Liver (tissue), 9 donors: Measurements from ENCODE around the gene ZNF664. TPM values are rescaled to one million over a fixed set of nuclear protein-coding genes. Genes with fewer than 3 reads are reported as not detected.

Source experiments
- DNase-seq: peaks from one replicate; pipeline ENCODE4 v3.0.0-alpha.2; 2017; ENCODE audit warnings: low spot score
- H3K27ac ChIP-seq, 2 donors: one replicate each; pipeline ENCODE4 v1.7.0; 2013; ENCODE audit warnings: inconsistent platforms in 2 of 2, low read length in 2 of 2, control low read depth in 1 of 2, low read depth in 1 of 2, mild to moderate bottlenecking in 1 of 2
- H3K27me3 ChIP-seq, 4 donors: one replicate each; pipeline versions ENCODE4 v1.6.1 to v1.7.0; 2013; ENCODE audit warnings: low read length in 3 of 4, inconsistent platforms in 1 of 4, mild to moderate bottlenecking in 1 of 4, moderate library complexity in 1 of 4; ENCODE audit not compliant: control insufficient read depth in 4 of 4, insufficient read depth in 4 of 4
- H3K36me3 ChIP-seq, 4 donors: one replicate each; pipeline versions ENCODE4 v1.6.1 to v1.7.0; 2013; ENCODE audit warnings: low read length in 3 of 4, mild to moderate bottlenecking in 3 of 4, low read depth in 1 of 4, moderate library complexity in 1 of 4; ENCODE audit not compliant: control insufficient read depth in 4 of 4, insufficient read depth in 3 of 4
- H3K4me1 ChIP-seq, 4 donors: one replicate each; pipeline versions ENCODE4 v1.6.1 to v1.7.0; 2013; ENCODE audit warnings: low read length in 3 of 4, mild to moderate bottlenecking in 3 of 4, moderate library complexity in 1 of 4; ENCODE audit not compliant: control insufficient read depth in 4 of 4, insufficient read depth in 4 of 4
- H3K4me3 ChIP-seq, 3 donors: one replicate each; pipeline versions ENCODE4 v1.6.1 to v1.7.0; 2013; ENCODE audit warnings: low read length in 3 of 3, control low read depth in 1 of 3, low read depth in 1 of 3, mild to moderate bottlenecking in 1 of 3
- H3K9ac ChIP-seq, 2 donors: one replicate each; pipeline ENCODE4 v1.7.0; 2013; ENCODE audit warnings: low read length in 2 of 2, mild to moderate bottlenecking in 2 of 2, moderate library complexity in 2 of 2, control low read depth in 1 of 2, low read depth in 1 of 2
- H3K9me3 ChIP-seq, 4 donors: one replicate each; pipeline versions ENCODE4 v1.6.1 to v1.7.0; 2013; ENCODE audit warnings: low read length in 3 of 4; ENCODE audit not compliant: control insufficient read depth in 4 of 4
- ATF3 ChIP-seq: IDR thresholded peaks from 2 replicates; pipeline ENCODE4 v1.6.1; 2016; ENCODE audit warnings: antibody characterized with exemption
- CTCF ChIP-seq: fragments of 150-350 bp; IDR thresholded peaks from 2 replicates; pipeline ENCODE4 v1.5.1; 2017; ENCODE audit warnings: improper control_type of control experiment, low read depth, low read length; ENCODE audit not compliant: missing input control
- EGR1 ChIP-seq, 2 donors: IDR thresholded peaks; 2 replicates each; pipeline ENCODE4 v1.6.1; 2016 to 2018; ENCODE audit warnings: antibody characterized with exemption in 2 of 2, low read depth in 2 of 2
- FOXA2 ChIP-seq: IDR thresholded peaks from 2 replicates; pipeline ENCODE4 v1.6.1; 2016; ENCODE audit warnings: antibody characterized with exemption
- GABPA ChIP-seq, 2 donors: IDR thresholded peaks in 1 of 2; conservative IDR thresholded peaks in 1 of 2; 2 replicates each; pipeline ENCODE4 v1.6.1; 2016; ENCODE audit warnings: antibody characterized with exemption in 2 of 2, mild to moderate bottlenecking in 1 of 2, moderate library complexity in 1 of 2
- HNF4A ChIP-seq, 2 donors: conservative IDR thresholded peaks; 2 replicates each; pipeline ENCODE4 v1.6.1; 2016; ENCODE audit warnings: antibody characterized with exemption in 2 of 2, mild to moderate bottlenecking in 2 of 2
- HNF4G ChIP-seq: IDR thresholded peaks from 2 replicates; pipeline ENCODE4 v1.6.1; 2016; ENCODE audit warnings: antibody characterized with exemption
- JUND ChIP-seq, 2 donors: IDR thresholded peaks; 2 replicates each; pipeline ENCODE4 v1.6.1; 2016; ENCODE audit warnings: antibody characterized with exemption in 2 of 2
- MAX ChIP-seq: IDR thresholded peaks from 2 replicates; pipeline ENCODE4 v1.6.1; 2016; ENCODE audit warnings: antibody characterized with exemption
- NR2F2 ChIP-seq: IDR thresholded peaks from 2 replicates; pipeline ENCODE4 v1.6.1; 2016; ENCODE audit warnings: antibody characterized with exemption
- RAD21 ChIP-seq, 2 donors: IDR thresholded peaks; 2 replicates each; pipeline ENCODE4 v1.6.1; 2016; ENCODE audit warnings: antibody characterized with exemption in 2 of 2, mild to moderate bottlenecking in 2 of 2
- REST ChIP-seq: IDR thresholded peaks from 2 replicates; pipeline ENCODE4 v1.6.1; 2016; ENCODE audit warnings: antibody characterized with exemption, mild to moderate bottlenecking
- TAF1 ChIP-seq: conservative IDR thresholded peaks from 2 replicates; pipeline ENCODE4 v1.6.1; 2016; ENCODE audit warnings: antibody characterized with exemption, mild to moderate bottlenecking
- YY1 ChIP-seq: IDR thresholded peaks from 2 replicates; pipeline ENCODE4 v1.6.1; 2016; ENCODE audit warnings: antibody characterized with exemption, mild to moderate bottlenecking
- ZBTB33 ChIP-seq: IDR thresholded peaks from 2 replicates; pipeline ENCODE4 v1.6.1; 2016; ENCODE audit warnings: antibody characterized with exemption
- WGBS: extraction: QIAGEN DNeasy Blood & Tissue Kit; methylation state at CpG from one replicate; pipeline ENCODE4 v1.1.7; 2013; 5-methylcytosine and 5-hydroxymethylcytosine counted together
- polyA plus RNA-seq, 2 donors: library from polyadenylated mRNA; stranded (reverse) in 1 of 2; unstranded in 1 of 2; fragments of 200-250 nt in 1 of 2; fragments of >200 nt in 1 of 2; fragmentation: Nextera tagmentation in 1 of 2; extraction: Ambion mirVana in 1 of 2; gene quantifications; one replicate each; pipeline versions ENCODE4 v1.2.1 to v1.2.3, GENCODE V29; 2013 to 2015
- total RNA-seq, 2 donors: library from RNA; depleted of rRNA; stranded (reverse); fragments of >200 nt; gene quantifications; one replicate each; pipeline ENCODE4 v1.2.3, GENCODE V29; 2014
- donor health status: healthy.
- donor health status: healthy.
- donor health status: healthy.
- donor health status: healthy.
- donor health status: healthy.

The ZNF664 gene
- total and polyA plus RNA-seq, 4 donors, result 7.2 to 40.3 (median 29.6) TPM

GRCh38 chr12:123979566-123979965 lies 6.6 kb downstream of the ZNF664 start:
- DNase-seq, result no peak
- no peak for TF ChIP-seq NR2F2
- TF ChIP-seq HNF4A (conservative IDR thresholded peaks at IDR 0.05), result no peak
- TF ChIP-seq GABPA (IDR thresholded peaks at IDR 0.05 in 1 of 2, conservative IDR thresholded peaks at IDR 0.05 in 1 of 2), result no peak
- no peak for TF ChIP-seq RAD21 (IDR thresholded peaks at IDR 0.05)
- Histone ChIP-seq H3K9ac (no peak overlapping the region), H3K27me3 (no peaks in the 10 kb centered on the region), H3K36me3 (peaks cover 0 to 1% (median 0%) of the 10 kb centered on the region in 4 donors), H3K4me1 (peaks cover 0 to 3% (median 3%) of the 10 kb centered on the region in 4 donors), H3K4me3 (no peak overlapping the region), H3K9me3 (no peaks in the 10 kb centered on the region), H3K27ac (no peak overlapping the region)
- WGBS, result 97% methylated on average over 6 of the region's 6 CpGs

- peaks cover 0 to 1% (median 0%) of the 10 kb centered on the region in 4 donors for H3K36me3 ChIP-seq
- DNase-seq, result no peak
- no peaks in the 10 kb centered on the region for H3K27me3 ChIP-seq
- 84% methylated on average over 7 of the region's 7 CpGs for WGBS
- no peaks in the 10 kb centered on the region for H3K9me3 ChIP-seq
- H3K4me3 ChIP-seq, result no peak overlapping the region
- no peak overlapping the region for H3K9ac ChIP-seq
- H3K27ac ChIP-seq, result no peak overlapping the region
- TF ChIP-seq REST (no peak), HNF4G (no peak), CTCF (no peak), ATF3 (no peak), EGR1 (IDR thresholded peaks at IDR 0.05; ENCODE audit: low read depth in 2 of 2) (no peak), YY1 (no peak), FOXA2 (no peak), TAF1 (no peak), GABPA (IDR thresholded peaks at IDR 0.05 in 1 of 2, conservative IDR thresholded peaks at IDR 0.05 in 1 of 2) (no peak), NR2F2 (no peak), ZBTB33 (no peak), JUND (IDR thresholded peaks at IDR 0.05) (no peak), MAX (no peak)
- no peaks in the 10 kb centered on the region for H3K4me1 ChIP-seq
Measured at GRCh38 chr12:123982269-123982668, 9.3 kb downstream of the ZNF664 start.
